K562 (cell line): ENCODE data around the gene GNAQ. TPM values are rescaled to one million over a fixed set of nuclear protein-coding genes. Genes with fewer than 3 reads are reported as not detected.
A peak's percentile ranks its signal among the peaks of the same experiment; 100 is the strongest.

Experiments used
- ATAC-seq: fragments of 200-7000 bp; cut with Tn5 transposase; 3 replicates; pipeline ENCODE4 v1.9.1; 2020; ENCODE audit warnings: moderate library complexity
- BruUV-seq: library from RNA; stranded (reverse); fragments of 400-500 nt; replicated peaks from 2 replicates; lab custom pipeline; 2021; lab: Mats Ljungman, UMichigan
- CTCF ChIA-PET: fragments of 300-600 bp; formaldehyde crosslinking; extraction: SDS; loops from one replicate; lab custom pipeline; 2021; ENCODE audit warnings: low intra/inter-chr PET ratio; lab: Yijun Ruan, JAX
- POLR2A ChIA-PET: fragments of 300-600, 350-650 bp; sonication (Branson Sonifier 250); formaldehyde crosslinking; extraction: SDS; loops from one replicate; lab custom pipeline; 2021; ENCODE audit warnings: antibody characterized with exemption, inconsistent platforms; lab: Yijun Ruan, JAX
- DNase-seq, 4 experiments: peaks; one replicate each; pipeline versions ENCODE4 v3.0.0 to v3.0.0-alpha.2; 2011 to 2018; ENCODE audit warnings: low spot score in 3 of 4, mixed read lengths in 3 of 4; ENCODE audit errors: extremely low read depth in 1 of 4
- FAIRE-seq: peaks from 2 replicates; lab custom pipeline; 2011; peaks lifted over from hg19 to GRCh38; lab: Jason Lieb, UNC
- H2AFZ ChIP-seq: 2 replicates; pipeline ENCODE4 v1.6.0; 2011; ENCODE audit warnings: low read depth, low read length, control low read depth, inconsistent platforms
- H3K27ac ChIP-seq: fragments of 200-600 bp; 3 replicates; pipeline ENCODE4 v1.8.0; 2011; ENCODE audit warnings: low read depth, mild to moderate bottlenecking, control low read depth, inconsistent platforms, low read length, moderate library complexity, mixed read lengths; ENCODE audit errors: extremely low read depth
- H3K27me3 ChIP-seq, 2 experiments: fragments of 300-600 bp in 1 of 2; 2 replicates in 1 of 2; 3 replicates in 1 of 2; pipeline versions ENCODE4 v1.6.0 to v1.8.0; 2011; ENCODE audit warnings: inconsistent platforms in 2 of 2, low read length in 2 of 2, mild to moderate bottlenecking in 1 of 2, mixed read lengths in 1 of 2, moderate library complexity in 1 of 2; ENCODE audit not compliant: control insufficient read depth in 2 of 2, insufficient read depth in 2 of 2
- H3K36me3 ChIP-seq: fragments of 300-600 bp; 3 replicates; pipeline ENCODE4 v1.8.0; 2011; ENCODE audit warnings: mild to moderate bottlenecking, low read length, inconsistent platforms; ENCODE audit not compliant: control insufficient read depth, insufficient read depth
- H3K4me1 ChIP-seq, 2 experiments: fragments of 200-600 bp in 1 of 2; replicated peaks in 1 of 2; 2 replicates in 1 of 2; 3 replicates in 1 of 2; pipeline versions ENCODE4 v1.5.1 to v1.8.0; 2011; ENCODE audit warnings: inconsistent platforms in 2 of 2, low read length in 2 of 2, mild to moderate bottlenecking in 1 of 2, mixed read lengths in 1 of 2, moderate library complexity in 1 of 2; ENCODE audit not compliant: control insufficient read depth in 2 of 2, insufficient read depth in 2 of 2
- H3K4me2 ChIP-seq: 2 replicates; pipeline ENCODE4 v1.6.1; 2011; ENCODE audit warnings: low read length, control low read depth, inconsistent platforms, mixed read lengths; ENCODE audit not compliant: insufficient read depth
- H3K4me3 ChIP-seq: fragments of 200-600 bp; sonication (generic), shearing (Covaris generic); 2 replicates; pipeline ENCODE4 v1.5.1; 2016; ENCODE audit warnings: control low read depth, inconsistent platforms
- H3K79me2 ChIP-seq: fragments of 200-600 bp; 3 replicates; pipeline ENCODE4 v1.8.0; 2011; ENCODE audit warnings: low read length, inconsistent platforms; ENCODE audit not compliant: control insufficient read depth, insufficient read depth
- H3K9ac ChIP-seq, 2 experiments: 2 replicates each; pipeline versions ENCODE4 v1.6.0 to v1.6.1; 2011; ENCODE audit warnings: low read depth in 2 of 2, low read length in 2 of 2, control low read depth in 1 of 2, inconsistent platforms in 1 of 2, mild to moderate bottlenecking in 1 of 2, mixed read lengths in 1 of 2; ENCODE audit not compliant: insufficient read depth in 1 of 2
- H3K9me1 ChIP-seq: one replicate; pipeline ENCODE4 v1.6.0; 2011; ENCODE audit warnings: inconsistent platforms, mild to moderate bottlenecking, low read length, moderate library complexity; ENCODE audit not compliant: control insufficient read depth, insufficient read depth
- H3K9me3 ChIP-seq: replicated peaks from 2 replicates; pipeline ENCODE4 v1.5.1; 2011; ENCODE audit warnings: low read depth, low read length, inconsistent platforms; ENCODE audit not compliant: control insufficient read depth, insufficient read depth
- H4K20me1 ChIP-seq: replicated peaks from 2 replicates; pipeline ENCODE4 v1.6.1; 2011; ENCODE audit warnings: low read length, inconsistent platforms, mixed read lengths; ENCODE audit not compliant: control insufficient read depth, insufficient read depth
- C11orf30 ChIP-seq: fragments of 450-650 bp; IDR thresholded peaks from 2 replicates; pipeline ENCODE4 v1.6.1; 2016; ENCODE audit warnings: low read depth, mild to moderate bottlenecking
- LEF1 ChIP-seq: fragments of 450-650 bp; IDR thresholded peaks from 2 replicates; pipeline ENCODE4 v1.6.1; 2016; ENCODE audit warnings: mild to moderate bottlenecking
- ZNF316 ChIP-seq: fragments of 450-650 bp; IDR thresholded peaks from 2 replicates; pipeline ENCODE4 v1.6.1; 2016
- ZNF695 ChIP-seq: fragments of 450-650 bp; formaldehyde crosslinking; IDR thresholded peaks from 2 replicates; pipeline ENCODE4 v1.4.0; 2020; ENCODE audit warnings: mild to moderate bottlenecking, moderate library complexity
- WGBS: fragments of 100-300 bp; shearing (Covaris generic); methylation state at CpG from one replicate; pipeline ENCODE4 v1.1.6; 2016; ENCODE audit warnings: low coverage, mixed read lengths; ENCODE audit not compliant: insufficient coverage; ENCODE audit errors: missing lambda C conversion rate; 5-methylcytosine and 5-hydroxymethylcytosine counted together
- in situ Hi-C: fragments of 300-500 bp; cut with MboI; formaldehyde crosslinking; loops from 4 replicates; pipeline ENCODE4 v1.15.0; 2018; ENCODE audit warnings: inconsistent platforms, mixed read lengths
- intact Hi-C: fragments of 100-400 bp; cut with micrococcal nuclease; formaldehyde crosslinking; loops from 2 replicates; pipeline ENCODE4 v1.14.2; 2022
- polyA plus RNA-seq, 8 experiments: library from polyadenylated mRNA; depleted of rRNA in 4 of 8; stranded (reverse) in 5 of 8; unstranded in 3 of 8; fragments of >200 nt; fragmentation: Nextera tagmentation in 2 of 8; fragmentation: Illumina TruSeq in 1 of 8; extraction: Ambion mirVana in 2 of 8; extraction: Trizol in 1 of 8; gene quantifications; 2 replicates each; pipeline versions ENCODE4 v1.2.1 to v1.2.3, GENCODE V29; 2011 to 2014; ENCODE audit warnings: inconsistent platforms in 1 of 8, missing spikeins in 1 of 8
- total RNA-seq, 7 experiments: library from RNA; depleted of rRNA in 6 of 7; stranded (reverse); fragments of >200 nt in 6 of 7; fragmentation: Illumina TruSeq in 2 of 7; extraction: Trizol in 2 of 7; gene quantifications; 2 replicates each; pipeline versions ENCODE4 v1.2.1 to v1.2.3, GENCODE V29; 2011 to 2021; ENCODE audit warnings: low replicate concordance in 1 of 7
- TF ChIP-seq, protein P1 (sequence below), 2 experiments: fragments of 450-650 bp in 1 of 2; sonication (generic) in 1 of 2; formaldehyde crosslinking in 1 of 2; IDR thresholded peaks in 1 of 2; conservative IDR thresholded peaks in 1 of 2; 2 replicates each; pipeline versions ENCODE4 v1.6.1 to v1.8.1; 2016 to 2023; ENCODE audit warnings: mild to moderate bottlenecking in 2 of 2, moderate library complexity in 2 of 2, inconsistent platforms in 1 of 2, missing genetic modification reagents in 1 of 2
- TF ChIP-seq, protein P2 (sequence below): fragments of 450-650 bp; conservative IDR thresholded peaks from 2 replicates; pipeline ENCODE4 v1.6.1; 2016; ENCODE audit warnings: missing genetic modification characterization, low read depth, mild to moderate bottlenecking, control low read depth, missing compliant biosample characterization

The GNAQ gene
- total and polyA plus RNA-seq, 9 of the 15 experiments (the other 6 are each of a cell fraction or from before 2014, with no cell fraction given) = 4.8 to 27.9 (median 17.5) TPM

DNA sequence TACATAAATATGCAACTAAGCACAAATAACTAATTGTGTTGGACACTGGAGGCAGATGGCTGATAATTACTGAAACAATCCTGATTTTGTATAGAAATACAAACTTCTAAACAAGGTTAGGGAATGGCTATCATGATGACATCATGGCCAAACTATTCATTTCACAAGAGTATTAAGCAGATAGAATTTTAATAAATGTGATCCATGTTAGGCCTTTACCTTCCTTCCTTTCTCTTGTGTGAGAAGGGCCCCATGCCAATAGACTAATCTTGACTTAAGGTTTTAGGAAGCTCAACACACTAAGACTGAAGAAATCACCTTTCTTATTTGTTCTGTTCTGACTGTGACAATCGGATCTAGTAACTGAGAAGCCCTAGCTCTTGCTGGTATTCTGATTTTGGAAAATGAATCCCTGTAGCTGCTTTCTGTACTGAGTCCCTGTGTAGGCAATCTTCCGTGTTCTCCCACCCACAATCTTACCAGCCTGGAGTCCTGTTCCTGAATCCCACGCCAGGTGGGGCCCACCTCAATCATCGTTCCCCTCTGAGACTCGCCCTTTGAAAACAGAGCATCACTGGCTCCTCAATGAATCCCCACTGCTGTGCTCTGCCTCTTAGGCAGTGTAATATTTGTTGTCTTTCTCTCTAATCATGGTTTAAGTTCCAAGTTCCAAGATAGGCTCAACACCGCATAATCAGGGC is 214.8 kb downstream of the GNAQ start:
- DNase-seq = no peak
- Histone ChIP-seq H4K20me1 (no peaks in the 10 kb centered on the region), H3K27ac (no peak overlapping the region), H3K4me3 (no peak overlapping the region), H3K36me3 (peaks cover 25% of the 10 kb centered on the region), H3K4me2 (no peak overlapping the region), H3K9ac (no peak overlapping the region), H3K27me3 (no peaks in the 10 kb centered on the region), H3K4me1 (peaks cover 0 to 17% of the 10 kb centered on the region in 2 experiments; a peak in 2 of 5 replicates), H3K9me3 (no peaks in the 10 kb centered on the region), H3K9me1 (no peaks in the 10 kb centered on the region), H3K79me2 (peaks cover 11% of the 10 kb centered on the region), H2AFZ (no peak overlapping the region)
- FAIRE-seq = no peak
- ChIA-PET POLR2A (no interaction called here), CTCF (no interaction called here)
- intact Hi-C loops = no loop called here
- in situ Hi-C loops = no loop called here
- BruUV-seq = no TSS peak
- TF ChIP-seq ZNF316 (peak; percentile 29; the same call in 1 of the 2 replicates), ZNF695 (CRISPR knock-in tag) (no peak), C11orf30 (0 out of 2 replicates have a peak, but pooled peaks have one; percentile 28), LEF1 (no peak)
- TF ChIP-seq, protein P1, sequence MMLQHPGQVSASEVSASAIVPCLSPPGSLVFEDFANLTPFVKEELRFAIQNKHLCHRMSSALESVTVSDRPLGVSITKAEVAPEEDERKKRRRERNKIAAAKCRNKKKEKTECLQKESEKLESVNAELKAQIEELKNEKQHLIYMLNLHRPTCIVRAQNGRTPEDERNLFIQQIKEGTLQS (IDR thresholded peaks at IDR 0.05) = 0 out of 2 replicates have a peak, but pooled peaks have one; percentile 9
- TF ChIP-seq, protein P1 (CRISPR knock-in tag; conservative IDR thresholded peaks at IDR 0.05) = no peak
- TF ChIP-seq, protein P2, sequence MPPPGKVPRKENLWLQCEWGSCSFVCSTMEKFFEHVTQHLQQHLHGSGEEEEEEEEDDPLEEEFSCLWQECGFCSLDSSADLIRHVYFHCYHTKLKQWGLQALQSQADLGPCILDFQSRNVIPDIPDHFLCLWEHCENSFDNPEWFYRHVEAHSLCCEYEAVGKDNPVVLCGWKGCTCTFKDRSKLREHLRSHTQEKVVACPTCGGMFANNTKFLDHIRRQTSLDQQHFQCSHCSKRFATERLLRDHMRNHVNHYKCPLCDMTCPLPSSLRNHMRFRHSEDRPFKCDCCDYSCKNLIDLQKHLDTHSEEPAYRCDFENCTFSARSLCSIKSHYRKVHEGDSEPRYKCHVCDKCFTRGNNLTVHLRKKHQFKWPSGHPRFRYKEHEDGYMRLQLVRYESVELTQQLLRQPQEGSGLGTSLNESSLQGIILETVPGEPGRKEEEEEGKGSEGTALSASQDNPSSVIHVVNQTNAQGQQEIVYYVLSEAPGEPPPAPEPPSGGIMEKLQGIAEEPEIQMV (tag) = no peak
- WGBS = 96% methylated on average over 5 of the region's 6 CpGs
- ATAC-seq = no peak
